NCI-H524 treated with DMSO at 0.1 percent for 48 hours (cell line): ENCODE data around the gene CDC23.
"Not testable (repeated sequence)": the region's sequence is repeated elsewhere in the genome, so short reads cannot be mapped to it uniquely, and the experiment has no call there.

Experiments
- DNase-seq: peaks from one replicate; lab custom pipeline; 2025; lab: John Stamatoyannopoulos, UW

Gene CDC23

GRCh38 chr5:138213161-138214029 lies at the start of gene CDC23:
Gene CDC23 (minus strand): TSS chr5:138213323. CDS start chr5:138213312, 11 bp downstream.
- DNase-seq, result peak; percentile 90

GRCh38 chr5:138258704-138259292 lies 45.7 kb upstream of the CDC23 start:
- no peak for DNase-seq

GRCh38 chr5:138257583-138257982 lies 44.5 kb upstream of the CDC23 start:
- DNase-seq, result no peak

- no peak for DNase-seq
These were observed 39.8 kb upstream of the CDC23 start for GRCh38 chr5:138252944-138253343.

GRCh38 chr5:138247800-138248199 lies 34.7 kb upstream of the CDC23 start:
- DNase-seq, result not testable (repeated sequence)

GRCh38 chr5:138246822-138247221 lies 33.7 kb upstream of the CDC23 start:
- no peak for DNase-seq

GRCh38 chr5:138246334-138246733 lies 33.2 kb upstream of the CDC23 start:
- DNase-seq, result no peak

- no peak for DNase-seq
These were observed 32.6 kb upstream of the CDC23 start for GRCh38 chr5:138245717-138246116.

- no peak for DNase-seq
These were observed 30.7 kb upstream of the CDC23 start for GRCh38 chr5:138243794-138244193.

- no peak for DNase-seq
These were observed 28.8 kb upstream of the CDC23 start for GRCh38 chr5:138241688-138242571.

- DNase-seq, result no peak
These were observed 27.7 kb upstream of the CDC23 start for GRCh38 chr5:138240650-138241385.

- DNase-seq, result no peak
These were observed 24.9 kb upstream of the CDC23 start for GRCh38 chr5:138238034-138238433.

GRCh38 chr5:138234651-138235050 lies 21.5 kb upstream of the CDC23 start:
- no peak for DNase-seq

- no peak for DNase-seq
These were observed 20.2 kb upstream of the CDC23 start for GRCh38 chr5:138233280-138233679.

GRCh38 chr5:138230981-138231589 lies 18.0 kb upstream of the CDC23 start:
- no peak for DNase-seq

- DNase-seq, result no peak
These were observed 17.1 kb upstream of the CDC23 start for GRCh38 chr5:138230261-138230660.

- DNase-seq, result no peak
These were observed 16.3 kb upstream of the CDC23 start for GRCh38 chr5:138229387-138229786.

GRCh38 chr5:138226910-138227309 lies 13.8 kb upstream of the CDC23 start:
- DNase-seq, result no peak

- no peak for DNase-seq
These were observed 11.6 kb upstream of the CDC23 start for GRCh38 chr5:138224712-138225111.

- DNase-seq, result no peak
These were observed 10.4 kb upstream of the CDC23 start for GRCh38 chr5:138223532-138223931.

GRCh38 chr5:138216799-138217198 lies 3.7 kb upstream of the CDC23 start:
- no peak for DNase-seq

GRCh38 chr5:138212828-138213160 lies 329 bp downstream of the CDC23 start:
- no peak for DNase-seq
